ENCODE measurements around the gene ADAM33.

- TF ChIP-seq CTCF (IDR thresholded peaks at IDR 0.05; ENCODE audit: low read length) = no peak
- TF ChIP-seq EZH2phosphoT487 (IDR thresholded peaks at IDR 0.05; ENCODE audit: low read length) = no peak
- no peak for TF ChIP-seq EZH2 (optimal IDR thresholded peaks at IDR 0.05; ENCODE audit: low read depth, low read length)
These were observed 22.1 kb downstream of the ADAM33 start for GRCh38 chr20:3659492-3660261.
